Tibial nerve (tissue), 4 donors: ENCODE data around the gene ARID1B.

Source experiments
- CTCF ChIP-seq, 5 experiments: fragments of 200-600 bp in 3 of 5; fragments of 450-650 bp in 2 of 5; sonication (generic) in 3 of 5; IDR thresholded peaks; one replicate each; pipeline ENCODE4 v1.5.1; 2016 to 2019; ENCODE audit warnings: antibody characterized with exemption in 5 of 5, mild to moderate bottlenecking in 3 of 5, moderate library complexity in 2 of 5
- EP300 ChIP-seq, 2 donors: sonication (generic); formaldehyde crosslinking; IDR thresholded peaks; one replicate each; pipeline ENCODE4 v1.6.1; 2017; ENCODE audit warnings: antibody characterized with exemption in 2 of 2, mild to moderate bottlenecking in 1 of 2
- POLR2A ChIP-seq, 2 donors: fragments of 450-650 bp; IDR thresholded peaks; one replicate each; pipeline ENCODE4 v1.6.1; 2017; ENCODE audit warnings: antibody characterized with exemption in 2 of 2, mild to moderate bottlenecking in 2 of 2, moderate library complexity in 2 of 2

DNA sequence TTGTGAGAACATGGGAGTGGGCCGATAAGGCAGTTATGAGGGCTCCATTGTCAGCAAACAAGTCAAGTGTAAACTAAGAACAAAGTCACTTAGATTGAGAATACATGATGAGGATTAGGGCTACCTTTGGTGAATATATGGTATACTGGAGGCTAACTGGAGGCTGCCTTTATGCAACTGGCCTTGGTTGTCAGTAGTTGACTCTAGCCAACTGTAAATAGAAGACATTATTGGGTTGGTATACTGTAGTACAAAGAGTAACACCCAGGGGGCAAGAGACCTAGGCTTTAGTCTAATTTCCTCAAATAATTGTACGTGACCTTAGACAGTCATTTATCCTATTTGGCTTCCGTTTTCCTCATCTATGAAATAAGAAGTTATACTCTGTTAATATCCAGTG lies 235.2 kb downstream of the ARID1B start:
- TF ChIP-seq POLR2A (IDR thresholded peaks at IDR 0.05) (no peak), CTCF (IDR thresholded peaks at IDR 0.05) (no peak), EP300 (IDR thresholded peaks at IDR 0.05) (no peak)
